SK-MEL-5 (cell line): ENCODE data around the gene CCHCR1. TPM values are rescaled to one million over a fixed set of nuclear protein-coding genes. Genes with fewer than 3 reads are reported as not detected.
"Not testable (repeated sequence)": the region's sequence is repeated elsewhere in the genome, so short reads cannot be mapped to it uniquely, and the experiment has no call there.

Experiments used
- DNase-seq: peaks from one replicate; pipeline ENCODE4 v3.0.0-alpha.2; 2016; ENCODE audit warnings: low read depth, low spot score
- in situ Hi-C: cut with HindIII; loops from 2 replicates; pipeline ENCODE4 v1.10.0; 2016; ENCODE audit warnings: low sequenced_read_pairs, high pct_unique_total_duplicates, low pct_unique_long_range_greater_than_20kb
- total RNA-seq: library from RNA; depleted of rRNA; stranded (reverse); fragments of >200 nt; shearing (Covaris generic); gene quantifications from 2 replicates; pipeline ENCODE4 v1.2.3, GENCODE V29; 2014

The CCHCR1 gene
- total RNA-seq, 1 experiment from 2014 or later, result 12.0 TPM

GRCh38 chr6:31186052-31186734, 28.6 kb upstream of the CCHCR1 start:
- DNase-seq, result no peak
- in situ Hi-C loops, result no loop called here

- in situ Hi-C loops, DNase-seq: not testable (repeated sequence)
These were observed 28.1 kb upstream of the CCHCR1 start for GRCh38 chr6:31185695-31186051.

GRCh38 chr6:31183859-31184258, 26.3 kb upstream of the CCHCR1 start:
- in situ Hi-C loops, DNase-seq: not testable (repeated sequence)

GRCh38 chr6:31183287-31183686, 25.7 kb upstream of the CCHCR1 start:
- DNase-seq, in situ Hi-C loops: not testable (repeated sequence)

GRCh38 chr6:31180500-31180899, 22.9 kb upstream of the CCHCR1 start:
- DNase-seq, result no peak
- in situ Hi-C loops, result no loop called here

- DNase-seq, result no peak
- in situ Hi-C loops, result no loop called here
These were observed 22.3 kb upstream of the CCHCR1 start for GRCh38 chr6:31179896-31180295.

- in situ Hi-C loops, result no loop called here
- DNase-seq, result no peak
These were observed 21.4 kb upstream of the CCHCR1 start for GRCh38 chr6:31179042-31179386.

- in situ Hi-C loops, result no loop called here
- no peak for DNase-seq
These were observed 20.8 kb upstream of the CCHCR1 start for GRCh38 chr6:31178143-31179041.

GRCh38 chr6:31175971-31176370, 18.4 kb upstream of the CCHCR1 start:
- no peak for DNase-seq
- in situ Hi-C loops, result no loop called here

- in situ Hi-C loops, result no loop called here
These were observed 16.8 kb upstream of the CCHCR1 start for GRCh38 chr6:31174378-31174777.

GRCh38 chr6:31173406-31173805, 15.8 kb upstream of the CCHCR1 start:
- DNase-seq, result no peak
- in situ Hi-C loops, result no loop called here

More at GRCh38 chr6:31174378-31174777, 16.8 kb upstream of the CCHCR1 start:
- no peak for DNase-seq

- DNase-seq, result no peak
- in situ Hi-C loops, result no loop called here
These were observed 15.4 kb upstream of the CCHCR1 start for GRCh38 chr6:31172973-31173384.

- no peak for DNase-seq
- in situ Hi-C loops, result no loop called here
These were observed 14.6 kb upstream of the CCHCR1 start for GRCh38 chr6:31171931-31172905.

GRCh38 chr6:31170987-31171671, 13.5 kb upstream of the CCHCR1 start:
- in situ Hi-C loops, result no loop called here
- no peak for DNase-seq

- in situ Hi-C loops, result no loop called here
- DNase-seq, result no peak
These were observed 12.9 kb upstream of the CCHCR1 start, which contains the start of gene POU5F1 for GRCh38 chr6:31170600-31170881. Gene POU5F1, minus strand, starts transcription at chr6:31170682. Its CDS starts 62 bp downstream, at chr6:31170620.

GRCh38 chr6:31169858-31170599, 12.4 kb upstream of the CCHCR1 start:
- DNase-seq, in situ Hi-C loops: not testable (repeated sequence)
